ENCODE measurements around the gene CDKN2D.

DNA sequence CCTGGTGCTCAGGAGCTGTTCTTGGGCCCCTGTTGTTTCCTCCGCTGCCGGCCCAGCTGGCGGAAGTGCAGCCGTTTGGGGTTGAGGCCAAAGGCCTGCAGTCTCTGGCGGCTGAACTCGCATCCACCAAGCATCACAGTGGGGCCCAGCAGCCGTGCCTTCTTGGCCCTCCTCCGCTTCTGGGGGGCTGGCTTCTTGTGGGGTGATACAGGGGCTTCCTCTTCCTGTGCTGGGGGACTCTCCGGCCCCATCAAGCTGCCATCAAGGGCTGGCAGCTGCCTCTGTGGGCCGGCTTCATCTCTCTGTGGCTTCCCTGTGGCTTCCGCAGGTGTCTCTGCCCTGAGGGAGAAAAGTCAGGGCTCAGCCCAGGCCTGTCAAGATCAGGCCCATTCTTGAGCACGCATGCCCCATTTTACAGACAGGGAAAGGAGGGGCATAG lies 14.8 kb downstream of the CDKN2D start:
- TF ChIP-seq CTCF (IDR thresholded peaks at IDR 0.05; ENCODE audit: insufficient read depth, low read depth, low read length) (no peak), EZH2 (IDR thresholded peaks at IDR 0.05; ENCODE audit: insufficient read depth, low read length) (no peak)
